PC-3 (cell line): ENCODE measurements around the gene KRT17. TPM values are rescaled to one million over a fixed set of nuclear protein-coding genes. Genes with fewer than 3 reads are reported as not detected.

Experiments
- ATAC-seq: fragments of 200-7000 bp; cut with Tn5 transposase; 2 replicates; pipeline ENCODE4 v1.9.1; 2020; ENCODE audit warnings: mild to moderate bottlenecking, moderate library complexity
- BruUV-seq: library from RNA; stranded (reverse); fragments of 400-500 nt; replicated peaks from 2 replicates; lab custom pipeline; 2021; lab: Mats Ljungman, UMichigan
- CTCF ChIA-PET: fragments of 300-600 bp; sonication (Branson Sonifier 250); formaldehyde crosslinking; loops from one replicate; lab custom pipeline; 2022; ENCODE audit warnings: antibody characterized with exemption; lab: Charles Lee
- POLR2A ChIA-PET: fragments of 300-600 bp; sonication (Branson Sonifier 250); formaldehyde crosslinking; loops from one replicate; lab custom pipeline; 2022; ENCODE audit warnings: antibody characterized with exemption; ENCODE audit not compliant: unreplicated experiment; lab: Charles Lee
- DNase-seq: peaks from one replicate; pipeline ENCODE4 v3.0.0-alpha.2; 2015
- H2AFZ ChIP-seq: fragments of 300-600 bp; sonication (generic); 2 replicates; pipeline ENCODE4 v1.6.0; 2016; ENCODE audit warnings: antibody characterized with exemption, low read length
- H3F3A ChIP-seq: fragments of 300-600 bp; sonication (generic); one replicate; pipeline ENCODE4 v1.6.0; 2017; ENCODE audit warnings: antibody characterized with exemption, low read length, control low read depth, mild to moderate bottlenecking; ENCODE audit not compliant: unreplicated experiment
- H3K27ac ChIP-seq: fragments of 300-600 bp; sonication (generic); 2 replicates; pipeline ENCODE4 v1.5.1; 2016; ENCODE audit warnings: mild to moderate bottlenecking, low read length
- H3K27me3 ChIP-seq: fragments of 300-600 bp; sonication (generic); 2 replicates; pipeline ENCODE4 v1.6.1; 2016; ENCODE audit warnings: low read length, mixed read lengths
- H3K36me3 ChIP-seq: fragments of 300-600 bp; sonication (generic); 2 replicates; pipeline ENCODE4 v1.6.1; 2016; ENCODE audit warnings: low read depth, mixed run types, low read length, mixed read lengths
- H3K4me1 ChIP-seq: fragments of 300-600 bp; sonication (generic); 2 replicates; pipeline ENCODE4 v1.5.1; 2016; ENCODE audit warnings: low read length; ENCODE audit not compliant: insufficient read depth
- H3K4me2 ChIP-seq: fragments of 300-600 bp; sonication (generic); 2 replicates; pipeline ENCODE4 v1.6.0; 2016; ENCODE audit warnings: low read length
- H3K4me3 ChIP-seq: fragments of 300-600 bp; sonication (generic); 2 replicates; pipeline ENCODE4 v1.5.1; 2016; ENCODE audit warnings: mild to moderate bottlenecking, low read length, mixed read lengths
- H3K79me2 ChIP-seq: fragments of 300-600 bp; sonication (generic); 2 replicates; pipeline ENCODE4 v1.6.1; 2017; ENCODE audit warnings: low read length, mixed read lengths
- H3K9ac ChIP-seq: fragments of 300-600 bp; sonication (generic); 2 replicates; pipeline ENCODE4 v1.6.0; 2016; ENCODE audit warnings: mild to moderate bottlenecking, low read length
- H3K9me2 ChIP-seq: fragments of 300-600 bp; sonication (generic); replicated peaks from 2 replicates; pipeline ENCODE4 v1.6.1; 2016; ENCODE audit warnings: mixed run types, low read length, mixed read lengths
- H3K9me3 ChIP-seq: fragments of 300-600 bp; sonication (generic); 2 replicates; pipeline ENCODE4 v1.6.1; 2016; ENCODE audit warnings: low read length, mixed read lengths
- H4K20me1 ChIP-seq: fragments of 300-600 bp; sonication (generic); 2 replicates; pipeline ENCODE4 v1.6.1; 2016; ENCODE audit warnings: low read length, mixed read lengths
- CTCF ChIP-seq: fragments of 300-600 bp; sonication (generic); conservative IDR thresholded peaks from 2 replicates; pipeline ENCODE4 v1.5.1; 2017; ENCODE audit warnings: antibody characterized with exemption, low read depth, mild to moderate bottlenecking, low read length
- EZH2 ChIP-seq: fragments of 300-600 bp; sonication (generic); IDR thresholded peaks from one replicate; pipeline ENCODE4 v1.6.1; 2017; ENCODE audit warnings: antibody characterized with exemption, mild to moderate bottlenecking, low read length; ENCODE audit not compliant: unreplicated experiment
- EZH2phosphoT487 ChIP-seq: fragments of 300-600 bp; sonication (generic); IDR thresholded peaks from 2 replicates; pipeline ENCODE4 v1.6.1; 2018; ENCODE audit warnings: mild to moderate bottlenecking, antibody characterized with exemption, low read length, borderline replicate concordance
- intact Hi-C: fragments of 100-400 bp; cut with micrococcal nuclease; formaldehyde crosslinking; loops from 2 replicates; pipeline ENCODE4 v1.9.0; 2023
- total RNA-seq: library from RNA; depleted of rRNA; stranded (reverse); fragments of >200 nt; gene quantifications from 2 replicates; pipeline ENCODE4 v1.2.3, GENCODE V29; 2014

Gene KRT17
- total RNA-seq, 1 experiment from 2014 or later, result 92.1 TPM

GRCh38 chr17:41593306-41593981, 30.9 kb downstream of the KRT17 start:
- no peaks in the 10 kb centered on the region for H3K27me3 ChIP-seq
- TF ChIP-seq EZH2, result no peak
- TF ChIP-seq CTCF, result no peak
- TF ChIP-seq EZH2phosphoT487, result no peak
- H3K79me2 ChIP-seq, result no peaks in the 10 kb centered on the region
- H3K9ac ChIP-seq, result no peak overlapping the region
- H3K9me3 ChIP-seq, result no peaks in the 10 kb centered on the region
- no peaks in the 10 kb centered on the region for H3K9me2 ChIP-seq
- intact Hi-C loops, result no loop called here
- H2AFZ ChIP-seq, result no peak overlapping the region
- H3K4me2 ChIP-seq, result no peak overlapping the region
- H3K4me1 ChIP-seq, result no peaks in the 10 kb centered on the region
- ATAC-seq, result no peak
- H3F3A ChIP-seq, result no peaks in the 10 kb centered on the region
- DNase-seq, result no peak
- no peak overlapping the region for H3K4me3 ChIP-seq
- BruUV-seq, result no TSS peak
- ChIA-PET POLR2A (no interaction called here), CTCF (no interaction called here)
- H4K20me1 ChIP-seq, result no peaks in the 10 kb centered on the region
- no peak overlapping the region for H3K27ac ChIP-seq
- H3K36me3 ChIP-seq, result no peaks in the 10 kb centered on the region

DNA sequence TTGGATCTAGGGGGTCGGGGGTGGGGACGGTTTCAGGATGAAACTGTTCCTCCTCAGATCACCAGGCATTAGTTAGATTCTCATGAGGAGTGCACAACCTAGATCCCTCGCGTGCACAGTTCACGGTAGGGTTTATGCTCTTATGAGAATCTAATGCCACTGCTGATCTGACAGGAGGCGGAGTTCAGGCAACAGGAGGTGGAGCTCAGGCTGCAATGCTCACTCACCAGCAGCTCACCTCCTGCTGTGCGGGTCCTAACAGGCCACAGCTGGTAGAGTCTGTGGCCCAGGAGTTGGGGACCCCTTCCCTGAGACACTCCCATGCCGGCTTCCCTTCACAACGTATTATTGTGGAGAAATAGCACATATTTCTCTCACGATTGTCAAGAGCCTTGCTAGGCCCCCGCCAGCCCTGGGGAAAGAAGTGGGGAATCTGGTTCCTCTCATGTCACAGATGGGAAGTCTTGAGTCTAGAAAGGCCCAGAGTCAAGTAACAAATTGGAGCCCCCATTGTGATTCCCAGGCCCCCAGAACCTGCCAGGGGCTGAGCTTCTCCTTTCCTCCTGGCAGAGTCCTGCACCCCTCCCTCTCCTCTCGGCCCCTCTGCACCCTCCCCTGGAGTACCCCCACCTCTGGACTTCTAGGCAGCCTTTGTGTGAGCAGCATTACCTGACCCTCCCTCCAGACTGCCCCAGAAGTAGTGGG, 31.6 kb downstream of the KRT17 start:
- ATAC-seq, result no peak
- DNase-seq, result no peak
- Histone ChIP-seq H3K36me3 (no peaks in the 10 kb centered on the region), H3K4me1 (no peaks in the 10 kb centered on the region), H3K27me3 (no peaks in the 10 kb centered on the region), H3K9me2 (no peaks in the 10 kb centered on the region), H3K27ac (no peak overlapping the region), H3K4me2 (no peak overlapping the region), H3K9me3 (no peaks in the 10 kb centered on the region), H4K20me1 (no peaks in the 10 kb centered on the region), H3K79me2 (no peaks in the 10 kb centered on the region), H3K9ac (no peak overlapping the region), H3K4me3 (no peak overlapping the region), H2AFZ (no peak overlapping the region), H3F3A (no peaks in the 10 kb centered on the region)
- CTCF ChIA-PET, result no interaction called here
- intact Hi-C loops, result no loop called here
- POLR2A ChIA-PET, result no interaction called here
- no TSS peak for BruUV-seq
- TF ChIP-seq EZH2phosphoT487 (no peak), EZH2 (no peak), CTCF (no peak)

GRCh38 chr17:41589301-41589700, 35.1 kb downstream of the KRT17 start:
- H3K9ac ChIP-seq, result no peak overlapping the region
- H3F3A ChIP-seq, result no peaks in the 10 kb centered on the region
- H3K36me3 ChIP-seq, result no peaks in the 10 kb centered on the region
- CTCF ChIA-PET, result no interaction called here
- H3K4me1 ChIP-seq, result no peaks in the 10 kb centered on the region
- H4K20me1 ChIP-seq, result no peaks in the 10 kb centered on the region
- H3K4me3 ChIP-seq, result no peak overlapping the region
- H3K9me3 ChIP-seq, result no peaks in the 10 kb centered on the region
- no peaks in the 10 kb centered on the region for H3K27me3 ChIP-seq
- POLR2A ChIA-PET, result no interaction called here
- H3K27ac ChIP-seq, result no peak overlapping the region
- no TSS peak for BruUV-seq
- DNase-seq, result no peak
- no peak overlapping the region for H2AFZ ChIP-seq
- H3K4me2 ChIP-seq, result no peak overlapping the region
- ATAC-seq, result no peak
- H3K9me2 ChIP-seq, result no peaks in the 10 kb centered on the region
- no peak for TF ChIP-seq EZH2phosphoT487
- no peak for TF ChIP-seq EZH2
- no peak for TF ChIP-seq CTCF
- H3K79me2 ChIP-seq, result no peaks in the 10 kb centered on the region
- intact Hi-C loops, result no loop called here
